Hematopoietic multipotent progenitor cell treated with erythropoietin and hydrocortisone succinate and interleukin-3 and kit ligand, for 8 days (in vitro differentiated cells): ENCODE measurements around the gene MGAT4A.

Experiments used
- DNase-seq: peaks from one replicate; pipeline ENCODE4 v3.0.0-alpha.2; 2015

Gene MGAT4A

DNA sequence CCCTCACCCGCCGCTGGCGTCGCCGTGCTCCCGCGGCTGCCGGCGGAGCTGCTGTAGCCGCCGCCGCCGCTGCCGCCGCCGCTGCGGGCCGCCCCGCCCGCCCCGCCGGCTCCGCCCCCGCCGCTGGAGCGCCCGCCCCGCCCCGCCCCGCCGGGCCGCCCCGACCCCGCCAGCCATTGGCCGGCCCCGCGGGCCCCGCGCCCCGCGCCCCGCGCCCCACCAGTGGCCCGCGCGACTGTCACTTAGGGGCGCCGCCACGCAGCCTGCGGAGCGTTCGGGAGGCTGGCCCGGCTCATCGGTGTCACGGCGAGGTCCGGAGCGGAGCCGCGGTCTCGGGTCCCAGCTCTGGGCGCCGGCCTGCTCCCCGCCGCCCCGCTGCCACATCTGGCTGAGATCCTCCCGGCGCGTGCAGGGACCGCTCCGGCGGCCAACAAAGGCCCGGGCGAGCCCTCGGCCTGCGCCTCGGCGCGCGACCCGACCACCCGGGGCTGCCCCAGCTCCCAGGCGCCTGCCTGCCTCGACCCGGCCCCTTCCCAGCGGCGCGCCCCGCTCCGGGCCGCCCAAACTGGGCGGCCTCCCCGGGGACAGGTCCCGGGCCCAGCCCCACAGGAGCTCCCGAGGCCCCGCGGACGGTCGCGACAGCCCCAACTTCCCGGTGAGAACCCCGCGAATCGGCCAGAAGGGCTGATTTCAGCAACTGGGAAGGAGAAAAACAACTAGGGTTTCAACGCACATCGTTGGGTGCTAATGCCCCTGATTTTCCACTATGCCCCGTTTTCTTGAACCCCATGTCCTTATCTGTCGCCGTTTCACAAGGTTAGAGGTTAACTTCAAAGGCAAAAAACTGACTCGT lies at the start of gene MGAT4A:
TSS of gene MGAT4A (minus strand) at position 92 of the 853 bp plus-strand sequence. CDS start 4,800 bp downstream, outside the sequence.
- no peak for DNase-seq

DNA sequence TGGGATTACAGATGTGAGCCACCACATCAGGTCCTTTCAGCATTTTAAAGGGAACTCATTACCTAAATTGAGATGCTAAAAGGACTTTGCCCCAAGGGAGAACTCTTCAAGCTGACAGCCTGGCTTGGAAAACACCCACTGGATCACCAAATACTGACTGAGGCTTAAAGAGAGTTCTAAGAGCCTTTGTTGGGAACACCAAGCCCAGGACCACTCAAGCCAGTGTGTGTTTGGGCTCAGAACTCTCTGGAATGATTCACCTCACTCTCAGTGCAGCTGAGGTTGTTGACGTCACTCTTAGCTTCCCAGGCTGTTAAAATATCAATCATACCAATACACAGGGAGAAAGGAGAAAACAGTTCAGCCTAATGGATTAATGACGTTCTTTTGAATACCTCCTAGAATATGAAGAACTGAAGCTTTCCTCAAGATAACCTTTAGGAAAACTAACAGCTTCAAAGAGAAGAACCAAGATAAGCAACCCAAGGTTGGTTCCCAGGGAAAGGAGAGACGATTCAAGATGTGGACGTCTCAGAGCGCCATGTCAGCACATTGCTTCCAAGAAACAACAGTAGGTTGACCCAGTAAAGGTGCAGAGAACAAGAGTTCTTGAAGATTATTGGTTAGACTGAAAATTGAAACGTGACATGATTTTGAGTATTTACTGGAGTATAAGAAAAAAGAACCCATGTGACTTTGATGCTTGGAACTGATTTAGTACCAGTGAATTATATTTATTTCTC lies 48.0 kb upstream of the MGAT4A start:
- DNase-seq: no peak

DNA sequence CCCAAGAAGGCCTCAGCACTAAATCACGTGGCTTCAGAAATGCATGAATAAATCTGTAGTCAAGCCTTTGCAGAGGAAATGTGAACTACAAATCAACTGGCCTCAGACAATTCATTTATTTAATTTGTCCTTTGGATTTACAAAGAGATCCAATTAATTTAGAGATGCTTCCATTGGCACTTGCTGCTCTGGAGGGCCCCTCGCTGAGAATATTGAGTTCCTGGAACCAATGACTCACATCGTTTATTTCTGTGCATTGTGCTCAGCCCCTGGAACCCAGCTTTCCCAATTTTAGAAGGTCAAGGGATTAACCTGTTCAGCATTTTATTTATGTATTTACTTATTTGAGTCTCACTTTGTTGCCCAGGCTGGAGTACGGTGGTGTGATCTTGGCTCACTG lies 47.2 kb upstream of the MGAT4A start:
- no peak for DNase-seq

DNA sequence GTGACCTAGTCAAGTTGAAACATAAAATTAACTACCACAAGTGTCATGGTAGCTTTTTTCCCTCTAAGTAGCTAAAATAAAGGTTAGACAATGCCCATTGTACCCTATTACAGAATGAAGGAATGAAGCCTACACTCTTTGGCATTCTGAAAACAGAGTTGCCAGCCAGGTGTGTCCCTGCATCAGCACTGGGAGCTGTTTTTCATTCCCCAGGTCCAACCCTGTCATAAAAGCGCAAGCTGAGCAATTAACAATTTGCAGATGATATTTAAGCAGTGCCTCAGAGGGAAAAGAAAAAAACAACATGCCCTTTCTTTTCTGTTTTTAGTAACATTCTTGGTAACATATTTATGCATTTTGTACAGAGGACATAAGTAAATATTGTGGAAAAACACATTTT lies 46.8 kb upstream of the MGAT4A start:
- DNase-seq: no peak

DNA sequence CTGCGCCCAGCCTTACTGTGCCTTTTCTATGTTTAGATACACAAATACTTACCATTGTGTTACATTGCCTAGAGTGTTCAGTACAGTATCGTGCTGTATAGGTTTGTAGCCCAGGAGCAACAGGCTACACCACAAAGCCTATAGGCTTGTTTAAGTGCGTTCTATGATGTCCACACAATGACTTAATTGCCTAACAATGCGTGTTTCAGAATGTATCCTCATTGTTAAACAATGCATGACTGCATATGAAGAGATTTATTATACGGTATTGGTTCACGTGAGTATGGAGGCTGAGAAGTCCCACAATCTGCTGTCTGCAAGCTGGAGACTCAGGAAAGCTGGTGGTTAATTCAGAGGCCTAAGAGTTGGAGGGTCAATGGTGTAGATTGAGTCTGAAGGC lies 46.1 kb upstream of the MGAT4A start:
- DNase-seq: no peak

DNA sequence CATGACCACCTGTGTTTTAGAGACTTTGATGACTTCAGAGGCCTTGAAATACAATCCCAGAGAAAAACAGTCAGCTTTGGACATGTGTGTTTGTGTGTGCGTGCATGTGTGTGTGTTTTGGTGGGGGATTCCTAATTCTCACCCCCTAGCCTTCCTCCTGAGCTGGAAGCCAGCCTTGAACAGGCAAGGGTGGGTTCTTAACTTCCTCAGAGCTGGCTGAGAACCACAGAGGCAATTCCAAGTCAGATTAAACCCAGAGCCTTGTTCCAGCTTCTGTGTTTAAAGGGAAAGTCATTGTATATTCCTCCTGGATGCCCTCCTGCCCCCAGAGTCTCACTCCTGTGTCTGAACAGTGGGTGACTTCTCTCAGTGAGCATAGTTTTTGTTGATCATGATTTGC lies 45.2 kb upstream of the MGAT4A start:
- no peak for DNase-seq

DNA sequence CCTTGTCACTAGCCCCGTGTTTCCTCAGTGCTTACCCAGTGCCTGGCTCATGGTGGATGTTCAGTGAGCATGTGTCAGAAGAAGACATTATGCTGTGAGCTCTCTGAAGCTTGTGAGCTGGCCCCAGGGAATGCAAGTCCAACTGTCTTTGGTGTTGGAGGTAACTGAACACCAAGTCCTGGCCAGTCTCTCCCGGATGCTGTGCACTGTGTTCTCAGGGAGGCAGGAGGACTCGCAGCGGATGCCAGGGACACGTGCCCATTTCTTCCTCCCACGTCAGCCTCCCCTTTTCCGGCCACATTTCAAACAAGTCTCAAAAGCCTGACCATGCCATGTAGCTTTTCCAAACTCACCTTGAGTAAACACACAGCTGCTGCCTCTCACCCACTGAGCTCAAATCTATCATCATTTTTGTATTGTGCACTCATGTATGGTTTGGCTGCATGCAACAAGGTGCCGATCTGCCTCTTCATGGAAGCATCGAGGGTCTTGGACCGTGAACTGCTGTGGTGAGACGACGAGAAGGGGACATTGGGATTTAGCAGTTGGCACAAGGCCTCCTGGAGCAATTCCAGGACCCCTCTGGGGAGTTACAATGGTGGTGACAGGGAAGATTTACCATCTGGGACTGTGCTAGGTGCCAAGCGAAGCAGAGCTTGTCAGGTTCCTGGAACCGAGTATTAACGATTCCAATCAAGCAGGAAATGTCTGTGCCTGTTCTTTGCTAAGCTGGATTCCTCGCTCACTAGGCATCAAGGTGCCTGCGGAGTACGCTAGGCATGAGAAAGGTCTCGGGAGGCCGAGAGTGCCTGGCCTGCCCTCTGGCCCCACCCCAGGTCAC lies 44.4 kb upstream of the MGAT4A start:
- no peak for DNase-seq

DNA sequence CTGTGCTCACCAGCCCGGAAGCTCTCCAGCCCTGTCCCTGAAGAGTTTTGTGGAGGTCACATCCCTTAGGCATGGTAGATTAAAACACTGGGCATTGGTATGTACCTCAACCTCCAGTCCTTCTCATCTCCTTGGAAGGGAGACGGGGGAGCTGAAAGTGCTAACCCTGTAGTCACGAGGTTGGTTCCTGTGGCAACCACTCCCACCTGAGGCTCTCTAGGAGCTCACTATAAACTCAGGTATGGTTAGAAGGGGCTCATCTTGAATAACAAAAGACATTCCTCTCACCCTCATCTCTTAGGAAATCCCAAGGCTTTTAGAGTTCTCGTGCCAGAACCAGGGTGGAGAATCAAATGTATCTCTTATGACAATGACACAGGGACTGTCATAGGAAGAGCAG lies 43.0 kb upstream of the MGAT4A start:
- DNase-seq: no peak

DNA sequence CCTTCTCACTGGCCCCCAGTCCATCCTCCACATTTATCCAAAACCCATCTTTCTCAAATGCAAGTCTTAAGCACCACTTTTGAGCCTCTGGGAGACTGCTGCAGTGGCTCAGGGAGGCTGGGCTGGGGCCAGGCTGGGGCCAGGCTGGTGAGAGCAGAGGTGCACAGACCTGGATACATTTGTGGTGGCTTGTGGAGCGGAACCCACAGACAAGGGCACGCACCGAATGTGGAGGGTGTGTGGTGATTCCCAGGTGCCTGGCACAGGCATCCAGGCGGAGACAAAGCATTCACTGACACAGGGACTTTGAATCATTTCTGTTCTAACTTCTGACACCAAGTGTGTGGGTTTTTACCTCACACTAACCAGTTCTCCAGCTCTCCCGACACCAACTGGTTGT lies 42.2 kb upstream of the MGAT4A start:
- no peak for DNase-seq

DNA sequence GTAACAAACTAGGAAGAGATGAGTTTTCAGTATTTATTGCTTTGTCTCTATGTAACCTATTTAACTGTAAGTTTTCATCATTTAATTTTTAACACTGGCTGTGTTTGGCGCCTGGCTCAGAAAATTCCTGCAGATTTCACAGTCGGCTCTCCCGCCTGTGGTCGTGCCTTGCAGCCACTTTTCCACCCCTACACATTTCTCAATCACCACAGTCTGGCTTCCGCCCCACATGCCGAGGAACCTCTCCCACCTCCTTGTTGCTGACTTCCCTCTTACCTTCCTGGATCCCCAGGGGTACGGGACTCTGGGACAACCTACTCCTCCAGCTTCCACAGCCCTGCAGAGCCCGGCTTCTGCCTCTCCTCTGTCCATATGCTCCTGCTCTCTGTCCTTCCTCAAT lies 41.6 kb upstream of the MGAT4A start:
- DNase-seq: no peak

DNA sequence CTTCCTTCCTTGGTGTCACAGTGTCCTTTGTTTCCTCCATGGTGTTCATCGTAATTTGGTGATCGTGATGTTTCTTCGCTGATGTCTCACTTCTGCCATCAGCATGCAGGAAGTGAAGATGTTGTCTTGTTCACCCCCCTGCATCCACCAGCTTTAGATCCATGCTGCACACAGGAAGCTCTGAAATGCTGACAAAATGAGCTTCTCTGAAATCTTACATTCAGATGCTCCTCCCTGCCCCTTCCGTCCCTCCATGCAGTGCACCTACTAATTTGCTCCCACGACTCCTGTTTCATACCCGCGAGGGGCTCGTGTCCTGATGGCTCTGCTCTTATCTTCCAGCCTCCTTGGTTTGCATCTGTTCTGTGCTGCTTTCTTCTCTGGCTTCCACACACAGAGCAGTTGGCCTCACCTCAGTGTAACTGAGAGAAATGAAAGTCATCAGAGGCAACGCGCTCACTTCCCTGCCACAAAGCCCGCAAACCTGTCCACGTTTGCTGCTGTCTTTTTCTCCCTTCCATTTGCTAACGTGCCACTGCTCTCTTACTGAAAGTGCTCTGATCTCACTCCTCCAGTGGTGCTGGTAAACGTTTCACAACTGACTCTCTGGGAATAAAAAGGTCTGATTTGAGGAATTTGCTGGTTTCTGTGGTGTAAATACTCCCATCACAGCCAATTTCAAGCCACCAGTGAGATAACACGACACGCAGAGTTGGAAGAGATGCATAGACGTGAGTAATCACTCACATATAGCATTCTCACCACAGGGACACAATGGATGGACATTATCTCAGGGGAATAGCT lies 41.0 kb upstream of the MGAT4A start:
- DNase-seq: no peak

DNA sequence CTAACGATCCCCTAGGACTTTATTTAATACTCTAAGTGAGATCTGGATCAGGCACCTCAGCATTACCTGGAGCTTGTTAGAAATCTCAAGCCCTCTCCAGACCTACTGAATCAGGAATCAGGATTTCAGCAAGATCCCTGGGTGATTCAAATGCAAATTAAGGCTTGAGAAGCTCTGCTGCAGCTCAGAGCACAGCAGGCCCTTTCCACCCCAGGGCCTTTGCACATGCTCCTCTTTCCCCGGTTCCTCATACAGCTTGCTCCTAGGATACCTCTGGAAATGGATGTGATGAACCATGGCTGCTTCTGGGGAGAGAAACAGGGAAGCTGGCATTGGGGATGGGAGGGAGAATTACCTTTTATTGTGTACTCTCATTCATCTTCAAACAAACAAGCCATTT lies 40.3 kb upstream of the MGAT4A start:
- DNase-seq: no peak

DNA sequence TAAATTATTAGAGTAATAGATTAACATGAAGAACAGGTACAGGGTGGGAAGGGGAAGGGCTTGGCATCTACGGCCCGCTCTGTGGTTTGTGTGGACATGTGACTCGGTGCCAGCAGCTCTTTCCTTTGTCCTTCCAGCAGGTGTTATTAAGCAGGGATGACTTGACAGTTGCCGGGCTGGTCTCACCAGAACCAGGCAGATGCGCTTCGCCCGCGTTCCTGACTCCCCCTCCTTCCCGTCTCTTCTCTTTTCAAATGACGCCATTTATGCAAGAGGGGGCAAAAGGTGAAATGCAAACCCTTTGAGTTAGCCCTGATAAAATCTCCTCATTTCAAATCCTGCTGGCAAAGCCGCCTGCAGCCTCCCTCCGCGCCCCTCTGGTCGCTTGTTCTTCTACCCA lies 38.9 kb upstream of the MGAT4A start:
- no peak for DNase-seq

DNA sequence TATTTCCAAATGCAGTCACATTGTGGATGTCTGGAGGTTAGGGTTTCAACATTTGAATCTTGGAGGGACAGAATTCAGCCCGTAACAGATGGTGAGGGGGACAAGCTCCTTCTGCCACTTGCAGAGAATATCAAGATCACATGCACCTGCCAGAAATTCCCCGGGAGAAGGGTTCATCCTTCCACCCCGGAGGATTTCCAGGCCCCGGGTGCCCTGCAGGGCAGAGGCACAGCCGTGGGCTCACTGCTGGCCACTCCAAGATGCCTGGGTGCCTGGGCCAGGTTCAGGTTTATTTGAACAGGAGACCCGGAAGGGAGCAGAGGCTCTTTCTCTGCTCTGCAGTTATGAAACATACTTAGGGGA lies 38.2 kb upstream of the MGAT4A start:
- DNase-seq: no peak

DNA sequence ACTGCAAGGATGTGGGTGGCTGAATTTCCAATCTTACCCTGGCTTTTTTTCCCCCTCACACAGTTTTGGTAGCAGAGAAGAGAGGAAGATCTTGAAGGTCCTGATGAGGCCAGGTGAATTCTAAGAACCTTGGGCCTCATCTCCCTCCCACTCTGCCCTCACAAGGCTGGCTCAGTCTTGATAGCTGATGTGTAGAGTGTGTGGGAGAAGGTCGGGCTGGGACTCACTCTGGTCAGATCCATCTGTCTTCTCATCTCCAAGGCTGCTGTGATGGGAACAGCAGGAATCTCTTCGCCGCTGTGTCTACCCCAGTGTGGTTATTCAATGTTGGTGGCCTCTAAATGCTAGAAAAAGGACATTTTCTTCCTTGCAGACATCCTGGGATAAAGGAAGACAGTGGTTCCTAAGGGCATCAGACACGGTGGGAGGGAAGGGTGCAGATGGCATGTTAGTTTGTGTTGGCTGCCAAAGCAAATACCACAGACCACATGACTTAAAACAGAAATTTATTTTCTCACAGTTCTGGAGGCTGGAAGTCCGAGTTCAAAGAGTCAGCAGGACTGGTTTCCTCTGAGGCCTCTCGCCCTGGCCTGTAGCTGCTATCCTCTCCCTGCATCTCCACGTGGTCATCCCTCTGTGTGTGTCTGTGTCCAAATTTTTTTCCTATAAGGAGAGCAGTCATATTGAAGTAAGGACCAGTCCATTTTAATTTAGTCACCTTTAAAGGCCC lies 37.6 kb upstream of the MGAT4A start:
- DNase-seq: no peak

DNA sequence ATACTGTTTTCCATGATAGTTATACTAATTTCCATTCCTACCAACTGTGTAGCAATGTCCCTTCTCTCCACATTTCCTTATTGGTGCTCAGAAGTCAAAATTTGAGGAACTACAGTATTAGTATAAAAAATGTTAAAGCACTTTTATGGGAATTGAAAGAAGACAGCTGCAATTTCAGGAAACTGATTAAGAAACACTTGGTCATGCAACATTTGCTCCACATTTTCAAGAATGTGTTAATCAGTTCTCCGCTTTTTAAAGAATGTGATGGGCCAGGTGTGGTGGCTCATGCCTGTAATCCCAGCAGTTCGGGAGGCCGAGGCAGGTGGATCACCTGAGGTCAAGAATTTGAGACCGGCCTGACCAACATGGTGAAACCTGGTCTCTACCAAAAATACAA lies 33.6 kb upstream of the MGAT4A start:
- no peak for DNase-seq

DNA sequence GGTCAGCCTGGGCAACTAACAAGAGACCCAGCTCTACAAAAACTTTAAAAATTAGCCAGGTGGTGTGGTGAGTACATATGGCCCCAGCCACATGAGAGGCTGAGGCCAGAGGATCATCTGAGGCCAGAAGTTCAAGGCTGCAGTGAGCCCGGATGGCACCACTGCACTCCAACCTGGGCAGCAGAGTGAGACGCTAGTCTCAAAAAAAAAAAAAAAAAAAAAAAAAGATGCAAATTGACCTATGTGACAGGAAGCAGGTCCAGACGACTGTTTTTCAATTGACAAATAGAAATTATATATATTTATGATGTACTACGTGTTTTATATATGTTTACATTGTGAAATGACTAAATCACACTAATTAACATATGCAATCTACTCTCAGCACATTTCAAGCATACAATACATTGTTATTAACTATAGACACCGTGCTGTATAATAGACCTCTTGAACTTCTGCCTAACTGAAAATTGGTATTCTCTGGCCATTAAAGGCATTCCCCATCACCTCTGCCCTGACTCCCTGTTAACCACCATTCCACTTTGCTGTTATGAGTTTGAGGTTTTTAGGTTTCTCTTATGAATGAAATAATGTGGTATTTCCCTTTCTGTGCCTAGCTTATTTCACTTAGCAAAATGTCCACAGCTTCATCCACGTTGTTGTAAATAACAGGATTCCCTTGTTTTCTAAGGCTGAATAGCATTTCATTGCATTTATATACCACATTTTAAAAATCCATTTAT lies 32.4 kb upstream of the MGAT4A start:
- DNase-seq: no peak

DNA sequence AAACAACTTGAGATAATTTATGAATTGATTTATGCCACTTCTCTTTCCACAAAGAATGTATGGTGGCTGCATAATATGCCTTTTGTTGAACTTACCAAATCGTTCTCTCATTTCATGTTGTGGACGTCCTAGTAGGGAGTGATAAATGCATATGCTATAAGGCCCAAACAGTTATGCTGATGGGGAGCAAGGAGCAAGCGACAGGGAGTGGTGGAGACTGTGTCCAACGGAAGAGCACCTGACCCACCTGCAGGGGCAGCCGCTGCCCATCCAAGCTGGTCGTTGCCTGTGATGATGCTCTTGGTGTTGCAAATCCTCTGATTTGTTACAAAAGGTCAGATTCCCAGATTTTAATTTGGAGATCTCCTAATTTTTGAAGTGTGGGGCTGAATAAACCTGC lies 31.0 kb upstream of the MGAT4A start:
- DNase-seq: no peak

DNA sequence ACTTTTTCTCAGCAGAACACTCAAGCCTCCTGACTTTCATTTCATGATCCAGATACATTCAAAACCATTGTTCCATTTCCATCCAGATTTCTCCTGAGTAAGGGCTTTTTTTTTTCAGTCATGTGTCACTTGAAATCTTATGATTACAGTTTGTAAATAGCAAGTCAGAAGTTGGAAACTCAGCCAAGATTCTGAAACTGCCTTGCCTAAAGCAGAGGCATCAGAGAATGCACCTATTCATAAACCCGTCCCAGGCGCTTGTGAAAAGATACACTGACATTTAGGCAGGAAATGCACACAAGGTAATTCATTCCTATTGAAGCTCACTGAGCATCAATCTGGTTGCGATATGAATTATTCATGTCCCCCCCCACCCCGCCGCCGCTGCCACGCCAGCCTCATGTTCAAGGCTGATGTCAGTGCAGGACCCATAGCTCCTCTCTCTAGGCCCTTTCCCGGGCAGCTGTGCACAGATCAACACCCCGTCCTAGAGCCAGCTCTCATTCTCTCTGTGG lies 30.4 kb upstream of the MGAT4A start:
- no peak for DNase-seq

DNA sequence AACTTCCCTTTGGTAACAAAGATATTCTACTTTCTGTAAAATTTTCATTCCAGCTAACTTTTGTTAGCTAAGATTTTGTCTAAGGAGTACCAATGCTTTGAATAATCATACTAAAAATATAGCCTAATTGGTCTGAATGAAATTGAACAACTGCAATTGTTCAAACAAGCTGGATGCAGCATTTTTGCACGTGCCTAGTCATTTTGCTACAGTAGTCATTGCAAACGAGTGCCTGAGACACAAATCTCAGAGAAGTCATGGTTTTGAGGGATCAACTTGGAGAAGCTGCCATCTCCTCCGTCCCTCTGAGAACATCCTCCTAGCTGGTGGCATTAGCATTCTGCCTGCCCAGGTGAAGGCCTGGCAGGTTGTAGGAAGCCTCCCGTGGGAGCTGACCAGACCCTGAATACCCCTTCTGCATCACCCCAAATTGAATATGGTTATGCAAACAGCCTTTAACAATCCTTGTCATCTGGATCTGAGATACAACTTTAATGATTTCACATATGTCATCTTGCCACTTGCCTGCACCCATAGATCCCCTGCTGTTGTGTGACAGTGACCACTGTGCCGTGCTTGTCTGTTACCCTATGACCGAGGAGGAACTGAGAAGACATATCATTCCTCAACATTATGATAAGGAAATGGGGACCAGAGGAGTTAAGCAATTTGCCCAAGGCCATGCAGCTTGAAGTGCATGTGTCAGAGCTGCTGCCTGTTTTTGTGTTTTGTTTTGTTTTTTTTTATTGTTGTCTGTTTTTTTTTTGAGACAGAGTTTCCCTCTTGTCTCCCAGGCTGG lies 29.1 kb upstream of the MGAT4A start:
- DNase-seq: no peak
